ENCODE results near the gene CTIF. TPM values are rescaled to one million over a fixed set of nuclear protein-coding genes. Genes with fewer than 3 reads are reported as not detected.

The CTIF gene
- total and polyA plus RNA-seq, 2 experiments from 2014 or later = 8.6 to 14.4 TPM

DNA sequence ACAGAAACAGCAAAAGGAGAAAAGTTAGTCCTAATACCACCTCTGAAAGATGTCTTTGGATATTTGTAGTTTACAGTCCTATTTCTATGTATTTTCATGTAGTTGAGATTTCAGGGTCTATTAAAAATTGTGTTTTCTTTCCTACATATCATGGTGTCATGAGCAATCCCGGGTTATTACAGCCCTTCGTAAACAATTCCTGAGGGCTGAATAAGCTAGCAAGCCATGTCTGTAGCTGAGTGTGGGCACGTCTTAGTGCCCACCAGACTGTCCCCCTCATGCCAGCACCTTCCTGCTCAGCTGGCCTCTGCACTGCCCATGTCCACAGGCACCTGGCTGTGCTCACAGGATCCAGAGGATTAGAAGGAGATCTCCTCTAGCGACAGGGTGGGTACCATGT lies 60.6 kb downstream of the CTIF start:
- no peaks in the 10 kb centered on the region for H3K4me1 ChIP-seq (ENCODE audit: insufficient read depth)
- no peaks in the 10 kb centered on the region for H3K9me3 Mint-ChIP-seq
- no peaks in the 10 kb centered on the region for H3K36me3 Mint-ChIP-seq (ENCODE audit: low read depth)
- no peak overlapping the region for H3K4me2 ChIP-seq
- H3K27ac Mint-ChIP-seq = no peak overlapping the region
- ATAC-seq (no peak), DNase-seq (ENCODE audit: low spot score) (no peak)
- H3K4me3 ChIP-seq = no peak overlapping the region
- no peaks in the 10 kb centered on the region for H3K36me3 ChIP-seq (ENCODE audit: insufficient read depth)
- peaks cover 3% of the 10 kb centered on the region; the same call in 1 of the 2 replicates for H4K20me1 ChIP-seq (replicated peaks; ENCODE audit: insufficient read depth)
- H2AFZ ChIP-seq = no peak overlapping the region
- H3K4me3 Mint-ChIP-seq = no peak overlapping the region
- TF ChIP-seq EZH2phosphoT487 (IDR thresholded peaks at IDR 0.05; ENCODE audit: unreplicated experiment) = no peak
- peaks cover 2% of the 10 kb centered on the region for H3K27me3 Mint-ChIP-seq (ENCODE audit: insufficient read depth, low read depth, poor library complexity)
- no peak overlapping the region for H3K27ac ChIP-seq (ENCODE audit: low read depth)
- H3K9me2 ChIP-seq (ENCODE audit: insufficient read depth) = no peaks in the 10 kb centered on the region
- H3K79me2 ChIP-seq (replicated peaks; ENCODE audit: insufficient read depth) = no peaks in the 10 kb centered on the region
- peaks cover 12% of the 10 kb centered on the region for H3K4me1 Mint-ChIP-seq
- H3K27me3 ChIP-seq (ENCODE audit: insufficient read depth) = no peaks in the 10 kb centered on the region
- no peaks in the 10 kb centered on the region for H3F3A ChIP-seq (replicated peaks; ENCODE audit: low read depth)

DNA sequence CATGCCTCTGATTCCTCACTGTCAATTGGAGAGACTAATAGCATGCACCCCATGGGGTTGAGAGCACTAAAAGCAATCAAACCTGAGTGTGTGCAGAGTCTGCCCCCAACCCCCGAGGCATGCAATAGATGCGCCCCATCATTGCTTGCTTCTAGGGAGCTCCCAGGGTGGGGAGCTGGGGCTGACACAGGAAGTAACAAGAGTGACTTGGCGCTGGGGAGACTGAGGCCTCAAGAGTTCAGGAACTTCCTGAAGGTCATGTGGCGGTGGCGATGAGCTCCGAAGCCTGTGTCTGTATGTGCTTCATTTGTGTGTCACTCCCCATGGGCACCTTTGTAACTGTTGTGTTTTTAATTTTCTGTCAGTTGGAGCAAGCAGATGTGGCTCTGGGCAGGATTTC lies 61.2 kb downstream of the CTIF start:
- DNase-seq (ENCODE audit: low spot score) = no peak
- H3K4me3 Mint-ChIP-seq = no peak overlapping the region
- H3K27me3 Mint-ChIP-seq (ENCODE audit: insufficient read depth, low read depth, poor library complexity) = peaks cover 2% of the 10 kb centered on the region
- ATAC-seq = no peak
- Histone ChIP-seq H3K4me3 (no peak overlapping the region), H4K20me1 (replicated peaks; ENCODE audit: insufficient read depth) (peaks cover 3% of the 10 kb centered on the region; the same call in 1 of the 2 replicates), H3F3A (replicated peaks; ENCODE audit: low read depth) (no peaks in the 10 kb centered on the region), H3K27ac (ENCODE audit: low read depth) (no peak overlapping the region), H3K79me2 (replicated peaks; ENCODE audit: insufficient read depth) (no peaks in the 10 kb centered on the region), H3K4me1 (ENCODE audit: insufficient read depth) (no peaks in the 10 kb centered on the region), H3K36me3 (ENCODE audit: insufficient read depth) (no peaks in the 10 kb centered on the region), H3K9me2 (ENCODE audit: insufficient read depth) (no peaks in the 10 kb centered on the region), H3K27me3 (ENCODE audit: insufficient read depth) (no peaks in the 10 kb centered on the region), H3K4me2 (no peak overlapping the region), H2AFZ (no peak overlapping the region)
- H3K36me3 Mint-ChIP-seq (ENCODE audit: low read depth) = no peaks in the 10 kb centered on the region
- no peaks in the 10 kb centered on the region for H3K9me3 Mint-ChIP-seq
- peaks cover 12% of the 10 kb centered on the region for H3K4me1 Mint-ChIP-seq
- no peak overlapping the region for H3K27ac Mint-ChIP-seq
- TF ChIP-seq ZNF114 (CRISPR knock-in tag; IDR thresholded peaks at IDR 0.05) = no peak
- TF ChIP-seq, protein P1, sequence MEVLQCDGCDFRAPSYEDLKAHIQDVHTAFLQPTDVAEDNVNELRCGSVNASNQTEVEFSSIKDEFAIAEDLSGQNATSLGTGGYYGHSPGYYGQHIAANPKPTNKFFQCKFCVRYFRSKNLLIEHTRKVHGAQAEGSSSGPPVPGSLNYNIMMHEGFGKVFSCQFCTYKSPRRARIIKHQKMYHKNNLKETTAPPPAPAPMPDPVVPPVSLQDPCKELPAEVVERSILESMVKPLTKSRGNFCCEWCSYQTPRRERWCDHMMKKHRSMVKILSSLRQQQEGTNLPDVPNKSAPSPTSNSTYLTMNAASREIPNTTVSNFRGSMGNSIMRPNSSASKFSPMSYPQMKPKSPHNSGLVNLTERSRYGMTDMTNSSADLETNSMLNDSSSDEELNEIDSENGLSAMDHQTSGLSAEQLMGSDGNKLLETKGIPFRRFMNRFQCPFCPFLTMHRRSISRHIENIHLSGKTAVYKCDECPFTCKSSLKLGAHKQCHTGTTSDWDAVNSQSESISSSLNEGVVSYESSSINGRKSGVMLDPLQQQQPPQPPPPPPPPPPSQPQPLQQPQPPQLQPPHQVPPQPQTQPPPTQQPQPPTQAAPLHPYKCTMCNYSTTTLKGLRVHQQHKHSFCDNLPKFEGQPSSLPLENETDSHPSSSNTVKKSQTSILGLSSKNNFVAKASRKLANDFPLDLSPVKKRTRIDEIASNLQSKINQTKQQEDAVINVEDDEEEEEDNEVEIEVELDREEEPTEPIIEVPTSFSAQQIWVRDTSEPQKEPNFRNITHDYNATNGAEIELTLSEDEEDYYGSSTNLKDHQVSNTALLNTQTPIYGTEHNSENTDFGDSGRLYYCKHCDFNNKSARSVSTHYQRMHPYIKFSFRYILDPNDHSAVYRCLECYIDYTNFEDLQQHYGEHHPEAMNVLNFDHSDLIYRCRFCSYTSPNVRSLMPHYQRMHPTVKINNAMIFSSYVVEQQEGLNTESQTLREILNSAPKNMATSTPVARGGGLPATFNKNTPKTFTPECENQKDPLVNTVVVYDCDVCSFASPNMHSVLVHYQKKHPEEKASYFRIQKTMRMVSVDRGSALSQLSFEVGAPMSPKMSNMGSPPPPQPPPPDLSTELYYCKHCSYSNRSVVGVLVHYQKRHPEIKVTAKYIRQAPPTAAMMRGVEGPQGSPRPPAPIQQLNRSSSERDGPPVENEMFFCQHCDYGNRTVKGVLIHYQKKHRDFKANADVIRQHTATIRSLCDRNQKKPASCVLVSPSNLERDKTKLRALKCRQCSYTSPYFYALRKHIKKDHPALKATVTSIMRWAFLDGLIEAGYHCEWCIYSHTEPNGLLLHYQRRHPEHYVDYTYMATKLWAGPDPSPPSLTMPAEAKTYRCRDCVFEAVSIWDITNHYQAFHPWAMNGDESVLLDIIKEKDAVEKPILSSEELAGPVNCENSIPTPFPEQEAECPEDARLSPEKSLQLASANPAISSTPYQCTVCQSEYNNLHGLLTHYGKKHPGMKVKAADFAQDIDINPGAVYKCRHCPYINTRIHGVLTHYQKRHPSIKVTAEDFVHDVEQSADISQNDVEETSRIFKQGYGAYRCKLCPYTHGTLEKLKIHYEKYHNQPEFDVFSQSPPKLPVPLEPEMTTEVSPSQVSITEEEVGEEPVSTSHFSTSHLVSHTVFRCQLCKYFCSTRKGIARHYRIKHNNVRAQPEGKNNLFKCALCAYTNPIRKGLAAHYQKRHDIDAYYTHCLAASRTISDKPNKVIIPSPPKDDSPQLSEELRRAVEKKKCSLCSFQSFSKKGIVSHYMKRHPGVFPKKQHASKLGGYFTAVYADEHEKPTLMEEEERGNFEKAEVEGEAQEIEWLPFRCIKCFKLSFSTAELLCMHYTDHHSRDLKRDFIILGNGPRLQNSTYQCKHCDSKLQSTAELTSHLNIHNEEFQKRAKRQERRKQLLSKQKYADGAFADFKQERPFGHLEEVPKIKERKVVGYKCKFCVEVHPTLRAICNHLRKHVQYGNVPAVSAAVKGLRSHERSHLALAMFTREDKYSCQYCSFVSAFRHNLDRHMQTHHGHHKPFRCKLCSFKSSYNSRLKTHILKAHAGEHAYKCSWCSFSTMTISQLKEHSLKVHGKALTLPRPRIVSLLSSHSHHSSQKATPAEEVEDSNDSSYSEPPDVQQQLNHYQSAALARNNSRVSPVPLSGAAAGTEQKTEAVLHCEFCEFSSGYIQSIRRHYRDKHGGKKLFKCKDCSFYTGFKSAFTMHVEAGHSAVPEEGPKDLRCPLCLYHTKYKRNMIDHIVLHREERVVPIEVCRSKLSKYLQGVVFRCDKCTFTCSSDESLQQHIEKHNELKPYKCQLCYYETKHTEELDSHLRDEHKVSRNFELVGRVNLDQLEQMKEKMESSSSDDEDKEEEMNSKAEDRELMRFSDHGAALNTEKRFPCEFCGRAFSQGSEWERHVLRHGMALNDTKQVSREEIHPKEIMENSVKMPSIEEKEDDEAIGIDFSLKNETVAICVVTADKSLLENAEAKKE (CRISPR knock-in tag; IDR thresholded peaks at IDR 0.05) = no peak
- TF ChIP-seq STAT1 (IDR thresholded peaks at IDR 0.05; ENCODE audit: unreplicated experiment) = no peak
- TF ChIP-seq, protein P2, sequence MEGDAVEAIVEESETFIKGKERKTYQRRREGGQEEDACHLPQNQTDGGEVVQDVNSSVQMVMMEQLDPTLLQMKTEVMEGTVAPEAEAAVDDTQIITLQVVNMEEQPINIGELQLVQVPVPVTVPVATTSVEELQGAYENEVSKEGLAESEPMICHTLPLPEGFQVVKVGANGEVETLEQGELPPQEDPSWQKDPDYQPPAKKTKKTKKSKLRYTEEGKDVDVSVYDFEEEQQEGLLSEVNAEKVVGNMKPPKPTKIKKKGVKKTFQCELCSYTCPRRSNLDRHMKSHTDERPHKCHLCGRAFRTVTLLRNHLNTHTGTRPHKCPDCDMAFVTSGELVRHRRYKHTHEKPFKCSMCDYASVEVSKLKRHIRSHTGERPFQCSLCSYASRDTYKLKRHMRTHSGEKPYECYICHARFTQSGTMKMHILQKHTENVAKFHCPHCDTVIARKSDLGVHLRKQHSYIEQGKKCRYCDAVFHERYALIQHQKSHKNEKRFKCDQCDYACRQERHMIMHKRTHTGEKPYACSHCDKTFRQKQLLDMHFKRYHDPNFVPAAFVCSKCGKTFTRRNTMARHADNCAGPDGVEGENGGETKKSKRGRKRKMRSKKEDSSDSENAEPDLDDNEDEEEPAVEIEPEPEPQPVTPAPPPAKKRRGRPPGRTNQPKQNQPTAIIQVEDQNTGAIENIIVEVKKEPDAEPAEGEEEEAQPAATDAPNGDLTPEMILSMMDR (conservative IDR thresholded peaks at IDR 0.05; ENCODE audit: low read depth in 2 of 2) = no peak
- no peak for TF ChIP-seq POLR2AphosphoS5 (IDR thresholded peaks at IDR 0.05; ENCODE audit: low read depth)
- no peak for TF ChIP-seq CREB1 (CRISPR knock-in tag; IDR thresholded peaks at IDR 0.05; ENCODE audit: low read depth)
- TF ChIP-seq JUNB (IDR thresholded peaks at IDR 0.05; ENCODE audit: unreplicated experiment) = no peak
- TF ChIP-seq, protein P3, sequence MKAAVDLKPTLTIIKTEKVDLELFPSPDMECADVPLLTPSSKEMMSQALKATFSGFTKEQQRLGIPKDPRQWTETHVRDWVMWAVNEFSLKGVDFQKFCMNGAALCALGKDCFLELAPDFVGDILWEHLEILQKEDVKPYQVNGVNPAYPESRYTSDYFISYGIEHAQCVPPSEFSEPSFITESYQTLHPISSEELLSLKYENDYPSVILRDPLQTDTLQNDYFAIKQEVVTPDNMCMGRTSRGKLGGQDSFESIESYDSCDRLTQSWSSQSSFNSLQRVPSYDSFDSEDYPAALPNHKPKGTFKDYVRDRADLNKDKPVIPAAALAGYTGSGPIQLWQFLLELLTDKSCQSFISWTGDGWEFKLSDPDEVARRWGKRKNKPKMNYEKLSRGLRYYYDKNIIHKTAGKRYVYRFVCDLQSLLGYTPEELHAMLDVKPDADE (IDR thresholded peaks at IDR 0.05) = no peak
- TF ChIP-seq EZH2phosphoT487 (IDR thresholded peaks at IDR 0.05; ENCODE audit: unreplicated experiment) = no peak
- no peak for TF ChIP-seq NANOG (IDR thresholded peaks at IDR 0.05; ENCODE audit: borderline replicate concordance)
- no peak for TF ChIP-seq EZH2 (IDR thresholded peaks at IDR 0.05; ENCODE audit: low read depth, unreplicated experiment)
